HepG2 (cell line): ENCODE data around the gene SLC10A2.

Source experiments
- ELF1 ChIP-seq: sonication (generic); formaldehyde crosslinking; IDR thresholded peaks from 2 replicates; pipeline ENCODE4 v1.4.0; 2020; ENCODE audit warnings: missing genetic modification reagents
- KLF13 ChIP-seq: sonication (generic); formaldehyde crosslinking; IDR thresholded peaks from 2 replicates; pipeline ENCODE4 v1.4.0; 2020; ENCODE audit warnings: mild to moderate bottlenecking, missing genetic modification reagents
- KMT2B ChIP-seq: IDR thresholded peaks from 2 replicates; pipeline ENCODE4 v1.6.1; 2016; ENCODE audit warnings: missing genetic modification reagents, missing compliant biosample characterization
- U2AF1 ChIP-seq: fragments of 200-400 bp; formaldehyde crosslinking; optimal IDR thresholded peaks from 2 replicates; pipeline ENCODE3; 2017; ENCODE audit warnings: mild to moderate bottlenecking, low read depth, low read length

GRCh38 chr13:103066781-103067345 lies 646 bp upstream of the SLC10A2 start:
- TF ChIP-seq KMT2B (CRISPR knock-in tag) = no peak
- no peak for TF ChIP-seq U2AF1
- no peak for TF ChIP-seq ELF1 (CRISPR knock-in tag)
- no peak for TF ChIP-seq KLF13 (CRISPR knock-in tag)
